ENCODE results near the gene ABHD5.

- no peak for TF ChIP-seq SP1 (IDR thresholded peaks at IDR 0.05; ENCODE audit: low read depth, low read length)
- no peak for TF ChIP-seq CTCF (IDR thresholded peaks at IDR 0.05 in 2 of 3, conservative IDR thresholded peaks at IDR 0.05 in 1 of 3; ENCODE audit: control insufficient read depth in 2 of 3, extremely low read depth in 1 of 3, insufficient read depth in 1 of 3, low read depth in 3 of 3, low read length in 3 of 3)
- no peak for TF ChIP-seq CBX3 (IDR thresholded peaks at IDR 0.05; ENCODE audit: borderline replicate concordance, low read depth)
- no peak for TF ChIP-seq NFYB (IDR thresholded peaks at IDR 0.05; ENCODE audit: insufficient read depth, low read depth, low read length)
Observed at GRCh38 chr3:43723121-43723734, 32.5 kb downstream of the ABHD5 start.

All from GM12878 (cell line).